IPS DF 19.7 (cell line): Measurements from ENCODE around the gene HAO1.
A peak's percentile ranks its signal among the peaks of the same experiment; 100 is the strongest.
"Not testable (repeated sequence)": the region's sequence is repeated elsewhere in the genome, so short reads cannot be mapped to it uniquely, and the experiment has no call there.

Experiments used
- DNase-seq: peaks from one replicate; pipeline ENCODE4 v3.0.0-alpha.2; 2013; ENCODE audit warnings: low read depth, low spot score

Gene HAO1

DNA sequence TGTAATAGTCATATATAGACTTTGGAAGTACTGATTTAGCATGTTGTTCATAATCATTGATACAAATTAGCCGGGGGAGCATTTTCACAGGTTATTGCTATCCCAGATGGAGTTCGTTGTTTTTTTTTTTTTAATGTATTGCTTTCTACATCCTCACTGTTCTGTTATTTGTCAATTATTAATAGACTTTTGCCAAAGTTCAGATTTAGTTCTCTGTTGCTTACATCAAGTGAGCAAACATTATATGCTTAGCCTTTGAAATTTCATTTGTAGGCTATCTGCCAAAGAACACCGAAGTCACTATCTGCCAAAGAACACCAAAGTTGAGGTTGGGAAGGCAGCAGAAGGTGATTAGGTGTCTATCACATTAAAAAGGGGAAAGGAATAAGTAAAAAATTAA is at the start of gene HAO1:
Gene HAO1, minus strand, starts transcription at position 118 of the 400 bp plus-strand sequence. Its CDS starts 36 bp downstream, at position 82.
- DNase-seq: no peak

GRCh38 chr20:7989379-7989778 is 49.1 kb upstream of the HAO1 start:
- DNase-seq: no peak

- no peak for DNase-seq
Observed at GRCh38 chr20:7985916-7986315, 45.7 kb upstream of the HAO1 start.

GRCh38 chr20:7984192-7984591 is 43.9 kb upstream of the HAO1 start:
- DNase-seq: peak; percentile 64

DNA sequence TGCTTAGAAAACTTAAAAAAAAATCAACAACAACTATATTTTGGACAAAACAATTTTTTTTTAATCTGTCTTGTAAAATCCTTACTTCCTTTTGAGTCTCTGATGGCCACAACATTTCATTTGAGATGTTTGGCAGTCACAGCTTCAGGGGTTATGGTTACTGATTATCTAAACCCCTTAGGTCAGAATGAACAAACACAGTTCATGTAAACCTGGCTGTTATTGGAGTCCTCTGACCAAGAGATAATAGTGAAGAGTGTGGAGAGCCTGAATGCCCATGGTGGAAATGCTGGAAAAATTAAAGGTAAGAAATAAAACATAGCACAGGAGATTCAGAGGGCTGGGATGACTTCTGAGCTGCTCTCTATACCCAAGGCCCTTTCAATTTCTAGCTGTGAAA is 41.1 kb upstream of the HAO1 start:
- no peak for DNase-seq

DNA sequence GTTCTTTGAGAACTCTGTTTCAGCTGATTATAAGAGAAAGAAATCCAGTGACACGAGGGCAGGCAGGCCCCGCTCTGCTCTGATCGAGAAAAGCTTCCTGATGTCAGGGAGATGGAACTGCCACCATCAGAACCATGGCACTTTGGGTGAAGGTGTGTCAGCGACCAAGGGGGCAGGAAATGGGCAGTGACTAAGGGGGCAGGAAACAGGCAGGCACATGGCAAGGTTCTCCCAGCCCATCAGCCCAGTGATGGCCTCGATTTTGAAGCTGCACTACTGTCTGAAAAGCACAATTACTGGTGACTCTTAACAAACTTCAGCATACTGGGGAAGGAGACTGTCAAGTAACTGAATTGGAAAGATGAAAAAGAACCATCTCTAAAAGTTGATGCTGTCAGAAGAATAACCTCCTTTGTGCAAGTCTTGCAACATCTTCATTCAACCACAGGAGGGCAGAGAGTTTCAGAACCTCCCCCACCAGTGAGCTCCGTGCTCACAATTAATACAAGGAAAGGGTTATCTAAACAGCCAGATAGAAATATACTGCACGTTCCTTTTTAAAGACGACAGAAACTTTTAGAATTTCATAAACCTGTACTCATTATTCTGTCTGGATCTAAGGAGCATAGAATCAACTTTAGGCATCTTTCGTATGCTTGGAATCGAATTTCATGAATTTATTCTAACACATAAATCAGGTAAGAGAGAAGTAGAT is 40.2 kb upstream of the HAO1 start:
- DNase-seq: no peak

- no peak for DNase-seq
Observed at GRCh38 chr20:7977709-7978108, 37.5 kb upstream of the HAO1 start.

GRCh38 chr20:7975851-7976414 is 35.7 kb upstream of the HAO1 start:
- no peak for DNase-seq

- DNase-seq: no peak
Observed at GRCh38 chr20:7974785-7975435, 34.7 kb upstream of the HAO1 start.

DNA sequence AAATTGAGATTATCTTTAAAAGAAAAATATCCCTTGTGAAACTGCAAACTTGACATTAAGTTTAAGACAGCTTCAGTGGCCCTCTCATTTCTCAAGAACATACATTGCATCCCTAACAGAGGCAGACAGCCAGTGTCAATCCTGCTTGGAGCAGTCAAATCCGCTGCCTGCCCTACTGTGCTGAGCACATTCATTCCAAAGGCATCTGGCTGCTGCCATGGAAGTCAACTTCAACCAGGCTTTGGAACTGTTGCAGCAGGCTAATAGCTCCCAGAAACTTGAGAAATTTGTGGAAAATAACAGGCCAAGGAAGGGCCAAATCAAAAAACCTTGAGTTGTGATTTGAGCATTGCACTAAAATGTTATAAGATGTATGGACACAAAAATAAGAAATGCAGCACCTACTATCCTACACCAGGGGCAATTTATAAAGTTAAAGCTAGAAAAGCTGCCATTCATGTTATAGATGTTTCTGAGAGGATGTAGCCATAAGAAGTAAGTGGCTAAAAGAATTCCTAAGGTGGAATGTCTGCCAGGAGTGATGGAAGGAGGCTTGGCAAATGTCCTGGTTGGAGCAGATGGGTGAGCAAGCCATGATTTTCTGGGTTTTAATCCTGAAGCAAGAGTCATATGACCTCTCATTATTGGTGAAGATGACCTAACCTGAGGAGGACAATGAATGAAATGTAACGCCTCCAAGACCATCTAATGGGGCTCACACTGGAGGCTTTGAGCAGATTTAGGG is 31.4 kb upstream of the HAO1 start:
- DNase-seq: no peak

DNA sequence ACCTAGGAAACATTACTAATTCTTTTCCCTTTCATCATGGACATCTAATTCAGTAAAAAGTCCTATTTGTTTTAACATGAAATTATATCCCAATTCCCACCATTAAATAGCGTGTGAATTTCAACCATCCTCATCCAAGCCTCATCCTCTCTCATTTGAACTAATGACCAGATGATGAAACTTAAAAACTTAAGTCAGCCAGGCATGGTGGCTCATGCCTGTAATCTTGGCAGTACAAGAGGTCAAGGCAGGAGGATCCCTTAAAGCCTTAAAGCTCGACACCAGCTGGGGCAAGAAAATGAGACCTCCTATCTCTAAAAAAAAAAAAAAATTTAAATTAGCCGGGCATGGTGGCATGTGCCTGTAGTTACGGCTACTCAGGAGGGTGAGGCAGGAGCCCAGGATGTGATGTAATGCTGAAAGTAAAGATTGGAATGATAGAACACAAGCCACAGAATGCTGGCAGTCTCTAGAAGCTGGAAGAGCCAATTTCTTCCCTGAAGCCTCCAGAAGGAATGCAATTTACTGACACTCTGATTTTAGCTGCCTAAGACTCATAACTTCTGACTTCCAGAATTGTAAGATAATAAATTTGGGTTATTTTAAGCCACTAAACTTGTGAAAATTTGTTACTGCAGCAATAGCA is 27.1 kb upstream of the HAO1 start:
- no peak for DNase-seq

DNA sequence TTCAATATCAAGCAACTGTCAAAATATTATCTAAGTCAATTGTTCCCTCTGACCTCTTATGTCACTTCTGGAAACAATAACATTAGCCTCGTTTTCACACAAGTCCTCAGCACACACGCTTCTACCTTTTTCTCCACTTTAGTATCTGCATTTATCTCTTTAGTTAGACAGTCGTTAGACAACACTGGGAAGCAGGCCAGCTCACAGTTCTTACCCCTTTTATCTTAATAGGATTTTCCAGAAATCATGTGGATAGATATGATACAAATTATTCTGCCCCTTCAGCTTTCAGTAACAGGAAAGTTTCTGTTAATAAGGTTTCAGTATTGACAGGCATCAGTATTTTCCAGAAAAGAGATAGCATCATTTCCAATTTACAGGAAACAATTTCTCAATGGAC is 25.9 kb upstream of the HAO1 start:
- DNase-seq: no peak

- no peak for DNase-seq
Observed at GRCh38 chr20:7959484-7959883, 19.2 kb upstream of the HAO1 start.

DNA sequence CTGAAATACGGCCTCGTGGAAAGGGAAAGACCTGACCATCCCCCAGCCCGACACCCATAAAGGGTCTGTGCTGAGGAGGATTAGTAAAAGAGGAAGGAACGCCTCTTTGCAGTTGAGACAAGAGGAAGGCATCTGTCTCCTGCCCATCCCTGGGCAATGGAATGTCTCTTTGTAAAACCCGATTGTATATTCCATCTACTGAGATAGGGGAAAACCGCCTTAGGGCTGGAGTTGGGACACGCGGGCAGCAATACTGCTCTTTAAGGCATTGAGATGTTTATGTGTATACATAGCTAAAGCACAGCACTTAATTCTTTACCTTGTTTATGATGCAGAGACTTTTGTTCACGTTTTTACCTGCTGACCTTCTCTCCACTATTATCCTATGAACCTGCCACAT is 16.3 kb upstream of the HAO1 start:
- not testable (repeated sequence) for DNase-seq

DNA sequence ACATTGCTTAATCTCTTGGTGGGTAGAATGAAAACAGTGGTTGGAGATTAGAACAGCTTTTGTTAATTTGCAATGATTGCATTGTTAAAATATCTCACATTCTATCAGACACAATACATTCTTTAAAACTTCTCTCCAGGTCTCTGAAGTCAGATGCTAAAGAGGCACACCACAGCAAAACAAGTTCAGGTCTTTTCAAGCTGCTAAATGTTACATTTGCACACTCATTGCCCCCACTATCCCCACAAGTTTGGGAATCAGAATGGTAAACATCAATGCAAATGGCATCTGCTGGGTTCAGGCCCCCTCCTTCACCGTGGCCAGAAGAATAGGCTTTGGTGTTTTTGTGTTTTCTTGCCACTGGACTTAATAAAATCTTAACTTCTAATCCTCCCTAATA is 10.1 kb upstream of the HAO1 start:
- no peak for DNase-seq

DNA sequence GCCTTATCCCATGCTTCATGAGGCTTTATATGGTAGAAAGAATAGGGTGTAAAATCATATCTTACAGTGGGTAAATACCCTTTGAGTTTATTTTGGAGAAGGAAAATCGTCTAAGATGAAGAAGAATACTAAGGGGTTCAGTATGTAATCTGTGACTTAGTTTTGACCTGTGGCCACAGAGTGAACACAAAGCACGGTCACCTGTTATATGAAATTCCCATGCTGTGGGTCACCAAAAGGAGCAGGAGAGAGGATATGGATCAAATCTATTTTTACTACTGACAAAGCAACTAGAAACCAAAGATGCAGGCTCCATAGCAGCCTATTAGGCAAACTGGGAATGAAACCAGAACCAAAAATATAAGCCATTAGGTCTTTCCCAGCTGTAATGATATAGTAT is 3.6 kb upstream of the HAO1 start:
- DNase-seq: no peak

DNA sequence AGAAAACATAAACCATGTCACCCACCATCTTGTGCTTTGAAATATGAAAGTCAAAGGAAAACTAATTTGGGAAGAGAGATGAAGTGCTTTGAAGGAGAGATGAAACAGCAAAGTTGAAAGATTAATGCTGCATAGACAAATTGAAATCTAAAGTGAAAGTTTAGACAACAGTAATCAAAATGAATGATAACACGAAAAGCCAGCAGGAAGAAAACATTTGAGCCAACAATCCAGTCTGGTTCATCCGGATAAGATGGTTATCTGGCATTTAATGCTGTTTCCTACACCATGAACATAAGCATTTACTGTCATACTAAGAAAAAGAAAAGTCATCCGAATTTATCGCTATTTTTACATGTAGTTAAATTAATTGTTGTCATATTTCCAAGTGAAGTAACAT is 595 bp downstream of the HAO1 start:
- no peak for DNase-seq

DNA sequence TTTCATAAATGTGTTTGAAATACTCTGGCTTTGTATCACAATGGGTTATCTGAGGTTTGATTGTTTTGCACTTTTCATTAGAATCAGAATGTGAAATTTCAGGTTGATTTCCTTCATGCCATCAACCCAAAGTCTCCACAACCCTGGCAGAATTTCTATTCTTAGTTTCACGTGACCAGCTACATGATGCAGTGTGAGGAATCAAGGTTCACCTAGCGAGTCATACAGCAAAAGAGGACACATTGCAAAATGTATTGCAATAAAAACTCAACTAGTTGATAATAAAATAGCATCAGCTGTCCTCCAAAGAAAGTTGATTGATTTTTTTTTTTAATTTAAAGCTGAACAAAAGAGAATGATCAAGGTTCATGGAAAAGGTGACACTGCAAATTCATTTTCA is 2.2 kb downstream of the HAO1 start:
- no peak for DNase-seq

DNA sequence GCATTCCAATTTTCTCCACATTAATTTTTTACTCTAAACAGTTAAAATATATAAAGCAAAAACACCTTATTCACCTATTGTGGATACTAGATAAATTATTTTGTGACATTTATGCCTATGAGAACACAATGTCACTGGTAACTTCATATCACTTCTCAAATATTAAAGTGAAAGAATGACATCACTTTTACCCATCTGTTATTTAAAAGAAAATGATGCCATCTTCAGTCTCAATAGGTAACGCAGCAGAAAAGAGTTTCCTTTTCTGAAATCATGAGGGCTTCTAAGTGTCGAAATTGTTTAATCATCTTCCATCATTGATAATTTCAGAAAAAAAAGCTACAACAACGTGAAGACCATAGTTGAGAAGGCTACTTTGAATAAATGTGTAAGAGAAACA is 2.9 kb downstream of the HAO1 start:
- no peak for DNase-seq

DNA sequence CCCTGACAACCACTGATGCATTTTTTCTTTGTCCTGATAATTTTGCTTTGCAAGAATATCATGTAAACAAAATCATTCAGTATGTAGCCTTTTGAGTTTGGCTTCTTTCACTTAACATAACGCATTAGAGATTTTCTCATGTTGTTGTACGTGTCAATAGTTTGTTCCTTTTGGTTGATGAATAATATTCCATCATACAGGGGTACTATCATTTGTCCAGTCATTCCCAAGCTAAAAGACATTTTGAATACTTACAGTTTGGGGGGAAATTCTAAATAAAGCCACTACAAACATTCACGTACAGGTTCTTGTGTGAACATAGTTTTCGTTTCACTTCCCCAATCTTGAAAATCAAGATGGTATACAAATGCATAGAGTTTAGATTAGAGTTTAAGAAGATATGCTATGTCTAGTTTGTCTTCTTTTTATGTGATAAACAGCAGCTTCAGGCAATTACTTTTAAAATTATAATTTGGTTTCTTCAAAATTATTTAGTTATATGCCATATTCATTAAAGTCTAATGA is 5.2 kb downstream of the HAO1 start:
- no peak for DNase-seq

DNA sequence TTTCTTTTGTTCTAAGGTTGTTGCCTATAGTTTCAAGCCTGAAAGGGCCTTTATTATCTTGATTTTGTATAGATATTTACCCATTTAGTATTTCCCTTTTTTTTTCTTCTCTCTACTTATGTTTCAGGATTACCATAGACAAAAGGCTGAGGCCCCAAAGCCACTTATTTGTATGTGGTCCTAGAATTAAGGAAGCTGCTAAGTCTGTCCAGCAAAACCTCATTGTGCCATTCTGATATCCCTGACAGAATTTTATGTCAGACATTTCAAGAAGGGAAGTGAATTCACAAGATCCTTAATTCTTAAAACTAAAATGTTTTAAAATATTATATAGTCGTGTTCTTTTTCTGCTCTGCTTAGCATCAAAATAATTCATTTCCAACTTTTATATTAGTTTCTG is 6.9 kb downstream of the HAO1 start:
- no peak for DNase-seq

DNA sequence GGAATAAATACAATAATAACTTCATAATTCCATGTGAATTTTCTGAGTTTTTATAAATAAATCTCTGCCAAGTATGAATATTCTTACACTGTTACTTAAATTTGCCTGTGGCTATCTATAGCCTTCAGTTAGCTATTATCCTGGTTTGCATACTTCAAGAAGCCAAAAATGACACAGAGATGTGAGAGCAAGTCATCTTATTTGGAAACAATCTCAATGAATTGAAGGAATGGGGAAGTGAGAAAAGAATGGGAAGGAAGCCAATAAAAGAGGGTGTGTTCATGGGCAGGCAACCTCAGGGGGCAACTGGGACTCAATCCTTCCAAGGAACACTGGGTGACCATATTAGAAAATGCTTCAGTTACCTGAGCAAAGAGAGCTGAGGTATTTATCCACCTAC is 9.9 kb downstream of the HAO1 start:
- DNase-seq: no peak
